Right lobe of liver (tissue), 4 donors: Measurements from ENCODE around the gene MACROD2.

Source experiments
- POLR2A ChIP-seq: fragments of 450-650 bp; IDR thresholded peaks from one replicate; pipeline ENCODE4 v1.6.1; 2017; ENCODE audit warnings: antibody characterized with exemption, mild to moderate bottlenecking
- TF ChIP-seq, protein P1 (sequence below), 4 donors: fragments of 200-600 bp in 3 of 4; fragments of 450-650 bp in 1 of 4; IDR thresholded peaks; one replicate each; pipeline versions ENCODE4 v1.5.1 to v1.8.0; 2016 to 2022; ENCODE audit warnings: antibody characterized with exemption in 4 of 4, mild to moderate bottlenecking in 2 of 4
- donor health status: DM: no; HTN: no; CAD: no.
- donor health status: DM: no; HTN: no; CAD: no.
- donor health status: DM: no; HTN: yes; CAD: no.

DNA sequence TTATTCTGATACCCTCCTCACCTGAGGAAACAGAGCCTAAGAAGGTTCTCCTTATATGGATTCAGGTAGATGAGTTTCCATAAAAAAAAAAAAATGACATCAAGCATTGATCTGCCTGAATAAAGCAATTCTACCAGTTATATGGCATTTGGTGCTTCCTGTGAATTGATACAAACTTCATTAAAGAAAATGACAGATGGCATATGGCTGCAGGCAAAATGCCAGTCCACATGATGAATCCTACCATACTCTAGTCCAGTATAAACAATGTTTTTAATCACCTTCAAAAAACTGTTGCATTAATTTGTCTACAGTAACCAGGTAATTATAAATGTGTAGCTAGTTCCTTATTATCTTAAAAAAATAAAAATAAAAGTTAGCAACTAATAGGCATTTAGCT is 901.3 kb downstream of the MACROD2 start:
- TF ChIP-seq, protein P1, sequence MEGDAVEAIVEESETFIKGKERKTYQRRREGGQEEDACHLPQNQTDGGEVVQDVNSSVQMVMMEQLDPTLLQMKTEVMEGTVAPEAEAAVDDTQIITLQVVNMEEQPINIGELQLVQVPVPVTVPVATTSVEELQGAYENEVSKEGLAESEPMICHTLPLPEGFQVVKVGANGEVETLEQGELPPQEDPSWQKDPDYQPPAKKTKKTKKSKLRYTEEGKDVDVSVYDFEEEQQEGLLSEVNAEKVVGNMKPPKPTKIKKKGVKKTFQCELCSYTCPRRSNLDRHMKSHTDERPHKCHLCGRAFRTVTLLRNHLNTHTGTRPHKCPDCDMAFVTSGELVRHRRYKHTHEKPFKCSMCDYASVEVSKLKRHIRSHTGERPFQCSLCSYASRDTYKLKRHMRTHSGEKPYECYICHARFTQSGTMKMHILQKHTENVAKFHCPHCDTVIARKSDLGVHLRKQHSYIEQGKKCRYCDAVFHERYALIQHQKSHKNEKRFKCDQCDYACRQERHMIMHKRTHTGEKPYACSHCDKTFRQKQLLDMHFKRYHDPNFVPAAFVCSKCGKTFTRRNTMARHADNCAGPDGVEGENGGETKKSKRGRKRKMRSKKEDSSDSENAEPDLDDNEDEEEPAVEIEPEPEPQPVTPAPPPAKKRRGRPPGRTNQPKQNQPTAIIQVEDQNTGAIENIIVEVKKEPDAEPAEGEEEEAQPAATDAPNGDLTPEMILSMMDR (IDR thresholded peaks at IDR 0.05), result no peak
- no peak for TF ChIP-seq POLR2A
